ENCODE data around the gene ITSN1. TPM values are rescaled to one million over a fixed set of nuclear protein-coding genes. Genes with fewer than 3 reads are reported as not detected.

ITSN1 gene
- total RNA-seq, 1 donor = 57.0 TPM

DNA sequence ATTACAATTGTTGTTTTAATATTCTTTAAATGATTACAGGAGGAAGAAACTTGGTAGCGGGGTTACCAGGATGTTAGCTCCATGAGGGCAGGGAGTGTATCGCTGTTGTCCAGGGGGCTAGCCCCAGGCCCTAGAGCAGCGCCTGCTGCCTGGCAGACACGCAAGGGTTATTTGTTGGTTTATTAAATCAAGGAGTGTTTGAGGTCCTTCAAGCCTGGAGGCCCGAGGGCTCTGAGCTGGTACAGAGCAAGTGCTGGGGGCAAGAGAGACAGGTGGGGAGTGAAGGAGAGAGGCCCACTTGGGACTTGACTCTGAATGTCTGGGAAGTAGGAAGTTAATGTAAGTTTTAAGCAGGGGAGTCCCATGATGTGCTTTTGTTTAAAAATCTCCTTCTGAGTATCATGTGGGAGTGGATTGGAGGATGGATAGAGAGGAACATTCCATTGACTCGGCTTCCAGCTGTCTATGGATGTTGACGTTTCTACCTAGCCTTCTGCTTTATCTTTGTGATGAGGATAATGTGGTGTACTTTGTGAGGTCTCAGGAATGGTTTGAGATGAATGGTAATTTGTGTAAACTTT is 8.7 kb downstream of the ITSN1 start:
- TF ChIP-seq CTCF (IDR thresholded peaks at IDR 0.05; ENCODE audit: insufficient read depth, low read depth, low read length) = no peak
- H3K4me3 ChIP-seq (ENCODE audit: low read depth, low read length) = no peak overlapping the region
- peak; percentile 69 for DNase-seq (ENCODE audit: low read depth)

DNA sequence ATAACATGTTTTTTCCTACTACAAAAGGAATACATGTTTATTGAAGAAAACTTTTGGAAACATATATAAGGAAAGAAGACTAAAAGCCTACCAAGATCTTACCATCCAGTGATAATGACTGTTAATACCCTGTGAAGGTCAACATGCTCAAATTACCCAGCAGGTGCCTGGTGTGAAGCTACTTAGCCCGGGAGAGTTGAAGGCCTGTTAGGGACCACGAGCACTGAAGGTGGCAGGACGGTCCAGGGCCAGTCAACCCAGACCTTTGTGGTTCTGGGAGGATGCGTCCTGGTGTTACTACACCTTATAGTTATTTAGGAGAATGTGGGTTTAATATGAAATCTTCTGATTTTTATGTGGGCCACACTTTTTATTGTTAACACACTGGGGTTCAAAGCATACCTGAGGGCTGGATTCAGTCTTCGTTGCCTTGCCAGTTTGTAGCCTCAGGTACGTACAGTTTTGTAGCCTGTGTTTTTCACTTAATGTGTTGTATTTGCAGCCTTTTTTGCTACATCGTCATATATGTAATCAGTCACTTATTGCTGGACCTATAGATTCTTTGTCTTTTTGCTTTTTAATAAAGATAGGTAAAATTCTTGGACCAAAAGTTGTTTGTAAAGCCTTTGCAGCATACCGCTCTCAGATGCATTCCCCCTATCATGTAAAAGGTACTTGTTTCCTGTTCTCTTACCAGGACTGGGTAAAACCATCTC is 9.8 kb downstream of the ITSN1 start:
- TF ChIP-seq CTCF (IDR thresholded peaks at IDR 0.05; ENCODE audit: insufficient read depth, low read depth, low read length) = no peak

DNA sequence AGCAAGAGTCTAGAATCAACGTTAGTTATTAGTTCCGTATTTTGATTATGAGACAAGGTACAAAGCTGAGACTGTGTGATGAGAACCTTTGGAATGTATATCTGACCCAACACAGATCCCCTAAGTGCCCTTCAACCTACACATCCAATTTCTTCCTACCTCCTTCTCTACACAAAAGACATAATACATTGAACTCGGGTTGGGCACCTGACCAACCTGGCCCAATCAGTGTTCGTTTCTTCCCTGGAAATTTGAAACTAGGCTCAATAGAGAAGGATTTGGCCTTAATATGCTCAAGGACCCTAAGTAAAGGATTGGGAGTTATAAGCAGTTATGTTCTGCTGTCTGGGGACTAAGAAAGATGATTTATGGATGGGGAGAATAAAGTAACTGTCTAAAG is 12.1 kb downstream of the ITSN1 start:
- H3K4me3 ChIP-seq (ENCODE audit: low read depth, low read length) = no peak overlapping the region
- no peak for TF ChIP-seq CTCF (IDR thresholded peaks at IDR 0.05; ENCODE audit: insufficient read depth, low read depth, low read length)
- no peak for DNase-seq (ENCODE audit: low read depth)

More for the DNA sequence above, 9.8 kb downstream of the ITSN1 start:
- H3K4me3 ChIP-seq (ENCODE audit: low read depth, low read length) = no peak overlapping the region
- DNase-seq (ENCODE audit: low read depth) = no peak

DNA sequence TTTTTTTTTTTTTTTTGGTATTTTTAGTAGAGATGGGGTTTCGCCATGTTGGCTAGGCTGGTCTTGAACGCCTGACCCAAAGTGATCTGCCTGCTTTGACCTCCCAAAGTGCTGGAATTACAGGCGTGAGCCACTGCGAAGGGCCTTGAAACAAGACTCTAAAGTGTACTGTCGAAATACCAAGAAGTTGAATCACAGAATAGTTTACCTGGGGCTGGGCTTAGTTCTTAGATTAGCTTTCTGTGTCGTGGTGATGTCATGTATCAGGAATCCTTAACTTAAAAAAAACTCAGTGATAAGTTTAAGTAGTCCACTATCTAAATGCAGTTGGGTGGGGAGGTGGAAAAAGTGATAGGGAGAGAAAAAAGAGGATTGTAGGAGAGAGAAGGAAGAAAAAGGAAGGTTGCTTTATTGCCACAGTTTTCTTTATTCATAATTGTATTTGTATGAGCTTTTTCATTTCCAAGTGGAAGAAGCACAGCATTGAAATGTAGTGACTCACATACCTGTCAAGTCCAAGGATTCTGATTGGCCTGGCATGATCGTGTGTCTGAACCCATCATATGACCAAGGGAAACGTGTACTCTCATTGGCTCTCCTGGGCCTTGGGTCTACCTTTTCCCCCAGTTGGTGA is 13.4 kb downstream of the ITSN1 start:
- DNase-seq (ENCODE audit: low read depth) = peak; percentile 87
- no peak overlapping the region for H3K4me3 ChIP-seq (ENCODE audit: low read depth, low read length)
- TF ChIP-seq CTCF (IDR thresholded peaks at IDR 0.05; ENCODE audit: insufficient read depth, low read depth, low read length) = no peak

DNA sequence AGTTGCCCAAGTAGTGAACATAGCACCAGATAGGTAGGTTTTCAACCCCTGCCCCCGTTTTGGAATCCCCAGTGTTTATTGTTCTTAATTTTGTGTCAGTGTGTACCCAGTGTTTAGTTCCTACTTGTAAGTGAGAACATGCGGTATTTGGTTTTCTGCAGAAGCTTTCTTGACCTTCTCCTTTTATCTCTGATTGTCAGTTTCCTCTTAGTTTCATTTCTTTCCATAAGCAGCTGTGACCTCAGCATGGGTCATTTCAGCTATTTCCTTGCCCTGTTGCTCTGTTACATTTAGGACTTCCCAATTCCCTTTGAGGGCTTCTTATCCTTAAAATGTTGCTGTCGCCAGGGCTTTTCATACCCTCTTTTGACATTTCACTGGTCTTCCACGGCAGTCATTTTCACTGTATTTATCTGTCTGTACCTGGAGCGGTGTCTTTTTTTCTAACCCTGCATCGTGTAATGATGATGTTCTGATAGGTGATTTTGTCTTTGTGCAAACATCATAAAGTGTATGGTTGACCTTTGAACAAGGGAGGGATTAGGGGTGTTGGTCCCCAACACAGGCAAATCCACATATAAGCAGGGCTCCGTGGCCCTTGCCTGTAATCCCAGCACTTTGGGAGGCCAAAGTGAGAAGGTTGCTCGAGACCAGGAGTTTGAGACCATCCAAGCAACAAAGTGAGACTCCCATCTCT is 15.0 kb downstream of the ITSN1 start:
- DNase-seq (ENCODE audit: low read depth) = peak; percentile 55
- H3K4me3 ChIP-seq (ENCODE audit: low read depth, low read length) = no peak overlapping the region
- no peak for TF ChIP-seq CTCF (IDR thresholded peaks at IDR 0.05; ENCODE audit: insufficient read depth, low read depth, low read length)

DNA sequence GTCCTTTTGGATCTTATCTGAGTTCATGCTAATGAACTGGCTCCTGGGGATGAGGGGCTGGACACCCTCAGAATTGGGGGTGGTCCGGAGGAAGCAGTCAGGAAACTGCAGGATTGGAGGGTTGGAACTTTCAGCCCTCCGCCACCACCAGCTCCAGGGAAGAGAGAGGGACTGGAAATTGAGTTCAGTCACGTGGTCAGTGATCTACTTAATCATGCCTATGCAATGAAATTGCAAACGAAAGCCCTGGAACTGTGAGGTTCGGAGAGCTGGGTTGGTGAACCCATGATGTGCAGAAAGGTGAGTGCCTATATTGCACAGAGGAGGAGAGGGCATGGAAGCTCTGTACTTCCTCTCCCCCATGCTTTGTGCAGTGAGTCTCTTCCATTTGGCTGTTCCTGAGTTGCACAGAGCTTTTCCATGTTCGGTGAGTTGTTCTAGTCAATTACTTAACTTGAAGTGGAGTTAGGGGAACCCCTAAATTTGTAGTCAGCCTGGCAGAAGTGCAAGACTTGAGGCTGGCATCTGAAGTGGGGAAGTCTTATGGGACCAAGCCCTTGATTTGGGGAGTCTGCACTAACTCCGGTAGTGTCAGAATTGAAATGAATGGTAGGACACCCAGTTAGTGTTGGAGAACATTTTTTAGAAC is 16.7 kb downstream of the ITSN1 start:
- DNase-seq (ENCODE audit: low read depth) = no peak
- H3K4me3 ChIP-seq (ENCODE audit: low read depth, low read length) = no peak overlapping the region
- TF ChIP-seq CTCF (IDR thresholded peaks at IDR 0.05; ENCODE audit: insufficient read depth, low read depth, low read length) = no peak
